Measurements from ENCODE around the gene DHCR7.

The DHCR7 gene

GRCh38 chr11:71431271-71431670, 16.9 kb downstream of the DHCR7 start:
- peaks cover 19% of the 10 kb centered on the region for H3K36me3 ChIP-seq (ENCODE audit: low read depth)
- ATAC-seq (ENCODE audit: low read depth) (no peak), DNase-seq (ENCODE audit: low spot score) (no peak)
- H3K27me3 ChIP-seq (ENCODE audit: insufficient read depth, poor library complexity, severe bottlenecking), result no peaks in the 10 kb centered on the region
- TF ChIP-seq CTCF (IDR thresholded peaks at IDR 0.05; ENCODE audit: poor library complexity, severe bottlenecking), result no peak
- H3K9me3 ChIP-seq (ENCODE audit: severe bottlenecking), result no peaks in the 10 kb centered on the region
- H3K4me1 ChIP-seq (ENCODE audit: insufficient read depth, poor library complexity, severe bottlenecking), result no peaks in the 10 kb centered on the region
- no peak overlapping the region for H3K4me3 ChIP-seq (ENCODE audit: severe bottlenecking)
- no peak overlapping the region for H3K27ac ChIP-seq (ENCODE audit: poor library complexity, severe bottlenecking)

- no peak overlapping the region for H3K4me3 ChIP-seq (ENCODE audit: severe bottlenecking)
Observed at GRCh38 chr11:71430166-71430565, 18.0 kb downstream of the DHCR7 start.

GRCh38 chr11:71429701-71430100, 18.5 kb downstream of the DHCR7 start:
- H3K9me3 ChIP-seq (ENCODE audit: severe bottlenecking), result no peaks in the 10 kb centered on the region
- H3K4me1 ChIP-seq (ENCODE audit: insufficient read depth, poor library complexity, severe bottlenecking), result no peaks in the 10 kb centered on the region
- H3K27ac ChIP-seq (ENCODE audit: poor library complexity, severe bottlenecking), result no peak overlapping the region
- no peak for TF ChIP-seq CTCF (IDR thresholded peaks at IDR 0.05; ENCODE audit: poor library complexity, severe bottlenecking)
- DNase-seq (ENCODE audit: low spot score) (no peak), ATAC-seq (ENCODE audit: low read depth) (no peak)
- H3K36me3 ChIP-seq (ENCODE audit: low read depth), result peaks cover 6% of the 10 kb centered on the region; the same call in 1 of the 2 replicates
- no peak overlapping the region for H3K4me3 ChIP-seq (ENCODE audit: severe bottlenecking)
- H3K27me3 ChIP-seq (ENCODE audit: insufficient read depth, poor library complexity, severe bottlenecking), result no peaks in the 10 kb centered on the region

More at GRCh38 chr11:71430166-71430565, 18.0 kb downstream of the DHCR7 start:
- H3K9me3 ChIP-seq (ENCODE audit: severe bottlenecking), result no peaks in the 10 kb centered on the region
- peaks cover 8% of the 10 kb centered on the region; the same call in 1 of the 2 replicates for H3K36me3 ChIP-seq (ENCODE audit: low read depth)
- no peak overlapping the region for H3K27ac ChIP-seq (ENCODE audit: poor library complexity, severe bottlenecking)
- DNase-seq (ENCODE audit: low spot score), result no peak
- H3K4me1 ChIP-seq (ENCODE audit: insufficient read depth, poor library complexity, severe bottlenecking), result no peaks in the 10 kb centered on the region
- TF ChIP-seq CTCF (IDR thresholded peaks at IDR 0.05; ENCODE audit: poor library complexity, severe bottlenecking), result no peak
- no peak for ATAC-seq (ENCODE audit: low read depth)
- no peaks in the 10 kb centered on the region for H3K27me3 ChIP-seq (ENCODE audit: insufficient read depth, poor library complexity, severe bottlenecking)

- Histone ChIP-seq H3K27ac (ENCODE audit: poor library complexity, severe bottlenecking) (no peak overlapping the region), H3K4me1 (ENCODE audit: insufficient read depth, poor library complexity, severe bottlenecking) (no peaks in the 10 kb centered on the region), H3K4me3 (ENCODE audit: severe bottlenecking) (no peak overlapping the region), H3K9me3 (ENCODE audit: severe bottlenecking) (no peaks in the 10 kb centered on the region), H3K27me3 (ENCODE audit: insufficient read depth, poor library complexity, severe bottlenecking) (no peaks in the 10 kb centered on the region), H3K36me3 (ENCODE audit: low read depth) (no peaks in the 10 kb centered on the region)
- no peak for DNase-seq (ENCODE audit: low spot score)
- no peak for ATAC-seq (ENCODE audit: low read depth)
- TF ChIP-seq CTCF (IDR thresholded peaks at IDR 0.05; ENCODE audit: poor library complexity, severe bottlenecking), result no peak
Observed at GRCh38 chr11:71428861-71429435, 19.2 kb downstream of the DHCR7 start.

GRCh38 chr11:71426413-71426812, 21.8 kb downstream of the DHCR7 start:
- Histone ChIP-seq H3K4me1 (ENCODE audit: insufficient read depth, poor library complexity, severe bottlenecking) (no peaks in the 10 kb centered on the region), H3K4me3 (ENCODE audit: severe bottlenecking) (no peak overlapping the region), H3K27me3 (ENCODE audit: insufficient read depth, poor library complexity, severe bottlenecking) (no peaks in the 10 kb centered on the region), H3K27ac (ENCODE audit: poor library complexity, severe bottlenecking) (no peak overlapping the region), H3K36me3 (ENCODE audit: low read depth) (no peaks in the 10 kb centered on the region), H3K9me3 (ENCODE audit: severe bottlenecking) (no peaks in the 10 kb centered on the region)
- no peak for DNase-seq (ENCODE audit: low spot score)
- TF ChIP-seq CTCF (IDR thresholded peaks at IDR 0.05; ENCODE audit: poor library complexity, severe bottlenecking), result no peak
- no peak for ATAC-seq (ENCODE audit: low read depth)
